Calu3 (cell line): Measurements from ENCODE around the gene GSTK1. TPM values are rescaled to one million over a fixed set of nuclear protein-coding genes. Genes with fewer than 3 reads are reported as not detected.

Experiments used
- BruUV-seq: library from RNA; stranded (reverse); fragments of 400-500 nt; replicated peaks from 2 replicates; lab custom pipeline; 2021; lab: Mats Ljungman, UMichigan
- CTCF ChIA-PET: fragments of 300-600 bp; sonication (Branson Sonifier 250); formaldehyde crosslinking; loops from one replicate; lab custom pipeline; 2022; ENCODE audit warnings: antibody characterized with exemption; lab: Charles Lee
- DNase-seq: peaks from one replicate; pipeline ENCODE4 v3.0.0; 2022
- H3K27ac Mint-ChIP-seq: one replicate; pipeline ENCODE4 v1.8.0; 2022; ENCODE audit warnings: mixed read lengths; ENCODE audit not compliant: unreplicated experiment
- H3K27me3 Mint-ChIP-seq: one replicate; pipeline ENCODE4 v1.8.0; 2022; ENCODE audit warnings: mixed read lengths; ENCODE audit not compliant: unreplicated experiment
- H3K36me3 Mint-ChIP-seq: one replicate; pipeline ENCODE4 v1.8.0; 2022; ENCODE audit warnings: mild to moderate bottlenecking, moderate library complexity, mixed read lengths; ENCODE audit not compliant: insufficient read depth, unreplicated experiment
- H3K4me1 Mint-ChIP-seq: one replicate; pipeline ENCODE4 v1.8.0; 2022; ENCODE audit warnings: mild to moderate bottlenecking, low read depth, mixed read lengths; ENCODE audit not compliant: unreplicated experiment
- H3K4me3 Mint-ChIP-seq: one replicate; pipeline ENCODE4 v1.8.0; 2022; ENCODE audit warnings: mild to moderate bottlenecking, low read depth, moderate library complexity, mixed read lengths; ENCODE audit not compliant: unreplicated experiment
- H3K9me3 Mint-ChIP-seq: one replicate; pipeline ENCODE4 v1.8.0; 2022; ENCODE audit warnings: low read depth, mixed read lengths; ENCODE audit not compliant: unreplicated experiment
- CTCF ChIP-seq: fragments of 200-600 bp; IDR thresholded peaks from one replicate; pipeline ENCODE4 v1.8.0; 2022; ENCODE audit warnings: antibody characterized with exemption; ENCODE audit not compliant: unreplicated experiment
- intact Hi-C: fragments of 100-400 bp; cut with micrococcal nuclease; formaldehyde crosslinking; loops from one replicate; pipeline ENCODE4 v1.10.0; 2022; ENCODE audit not compliant: unreplicated experiment
- total RNA-seq: library from RNA; stranded (reverse); gene quantifications from 2 replicates; pipeline ENCODE4 v1.2.3, GENCODE V29; 2022

The GSTK1 gene
- total RNA-seq, 1 experiment from 2014 or later: 109 TPM

GRCh38 chr7:143239813-143240212, 23.4 kb upstream of the GSTK1 start:
- Mint-ChIP-seq H3K4me3 (no peak overlapping the region), H3K4me1 (peaks cover 14% of the 10 kb centered on the region), H3K9me3 (no peaks in the 10 kb centered on the region), H3K27ac (no peak overlapping the region), H3K36me3 (no peaks in the 10 kb centered on the region), H3K27me3 (peaks cover 21% of the 10 kb centered on the region)
- BruUV-seq: no TSS peak
- CTCF ChIA-PET: interaction anchor here (0.7 to 2.1 kb wide), 9 partner anchors 19 to 176 kb away, joined by 3 to 16 read pairs (median 6); partner anchors contain the start of genes GSTK1 and TAS2R40
- TF ChIP-seq CTCF: no peak
- no peak for DNase-seq
- intact Hi-C loops: loop anchor here (1.0 to 10.0 kb wide), 4 partner anchors 65 to 255 kb away; partner anchors contain the start of gene EPHA1

- BruUV-seq: no TSS peak
- H3K27ac Mint-ChIP-seq: no peak overlapping the region
- CTCF ChIA-PET: interaction anchor here (0.6 to 2.1 kb wide), 14 partner anchors 15 to 732 kb away, joined by 3 to 16 read pairs (median 6); partner anchors contain the start of genes GSTK1 and TAS2R40
- H3K4me3 Mint-ChIP-seq: no peak overlapping the region
- no peaks in the 10 kb centered on the region for H3K36me3 Mint-ChIP-seq
- H3K4me1 Mint-ChIP-seq: peaks cover 20% of the 10 kb centered on the region
- peak; percentile 63 for TF ChIP-seq CTCF
- no peaks in the 10 kb centered on the region for H3K9me3 Mint-ChIP-seq
- DNase-seq: peak; percentile 69
- peaks cover 21% of the 10 kb centered on the region for H3K27me3 Mint-ChIP-seq
- intact Hi-C loops: loop anchor here (1.0 to 10.0 kb wide), 4 partner anchors 65 to 254 kb away; partner anchors contain the start of gene EPHA1
Observed at GRCh38 chr7:143240291-143241168, 22.7 kb upstream of the GSTK1 start.

DNA sequence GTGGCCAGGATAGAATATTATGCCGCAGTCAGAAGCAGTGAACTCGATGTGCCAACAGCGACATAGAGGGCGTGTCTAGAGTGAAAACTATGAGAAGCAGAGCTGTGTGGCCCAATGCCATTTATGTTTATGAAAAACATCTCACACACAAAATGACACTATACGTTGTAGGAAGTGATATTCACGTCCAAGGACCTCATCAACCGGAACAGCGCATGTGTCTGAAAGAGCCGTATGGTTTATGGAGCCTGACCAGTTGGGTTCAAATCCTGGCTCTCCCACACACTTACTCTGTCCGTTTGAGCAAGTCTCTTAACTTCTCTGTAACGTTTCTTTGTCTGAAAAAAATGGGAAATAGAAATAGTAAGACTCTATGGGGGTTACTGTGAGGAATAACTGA, 20.9 kb upstream of the GSTK1 start:
- no peak for DNase-seq
- no peaks in the 10 kb centered on the region for H3K36me3 Mint-ChIP-seq
- H3K9me3 Mint-ChIP-seq: no peaks in the 10 kb centered on the region
- intact Hi-C loops: loop anchor here (10.0 kb wide), 1 partner anchor 252 kb away; no protein-coding TSS in a partner anchor
- peaks cover 37% of the 10 kb centered on the region for H3K4me1 Mint-ChIP-seq
- CTCF ChIA-PET: no interaction called here
- TF ChIP-seq CTCF: no peak
- peaks cover 3% of the 10 kb centered on the region for H3K27me3 Mint-ChIP-seq
- no peak overlapping the region for H3K27ac Mint-ChIP-seq
- H3K4me3 Mint-ChIP-seq: no peak overlapping the region
- BruUV-seq: no TSS peak

DNA sequence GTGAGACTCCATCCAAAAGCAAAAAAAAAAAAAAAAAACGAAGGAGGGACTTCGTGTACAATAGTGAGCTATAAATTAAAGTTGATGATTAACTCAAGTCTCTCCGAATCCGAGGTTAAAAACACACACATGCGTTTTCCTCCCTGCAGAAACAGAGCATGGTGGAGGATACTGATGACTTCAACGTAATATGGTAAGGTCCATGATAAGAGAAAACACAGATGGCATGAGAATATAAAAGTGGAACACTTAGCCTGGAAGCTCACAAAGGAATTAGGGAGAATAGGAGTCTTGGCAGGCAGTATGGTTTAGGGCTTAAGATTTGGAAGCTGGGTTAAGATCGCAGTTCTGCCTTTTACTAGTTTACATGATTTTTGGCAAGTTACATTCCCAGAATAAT, 20.1 kb upstream of the GSTK1 start:
- Mint-ChIP-seq H3K4me3 (no peak overlapping the region), H3K4me1 (peaks cover 45% of the 10 kb centered on the region), H3K27ac (no peak overlapping the region), H3K36me3 (no peaks in the 10 kb centered on the region), H3K27me3 (no peaks in the 10 kb centered on the region), H3K9me3 (no peaks in the 10 kb centered on the region)
- TF ChIP-seq CTCF: no peak
- DNase-seq: no peak
- CTCF ChIA-PET: interaction anchor here (0.7 to 1.8 kb wide), 4 partner anchors 19 to 236 kb away, joined by 3 to 6 read pairs (median 5); no protein-coding TSS in a partner anchor
- no TSS peak for BruUV-seq
- intact Hi-C loops: loop anchor here (10.0 kb wide), 1 partner anchor 252 kb away; no protein-coding TSS in a partner anchor
